ENCODE measurements around the gene C12orf57.

The C12orf57 gene

DNA sequence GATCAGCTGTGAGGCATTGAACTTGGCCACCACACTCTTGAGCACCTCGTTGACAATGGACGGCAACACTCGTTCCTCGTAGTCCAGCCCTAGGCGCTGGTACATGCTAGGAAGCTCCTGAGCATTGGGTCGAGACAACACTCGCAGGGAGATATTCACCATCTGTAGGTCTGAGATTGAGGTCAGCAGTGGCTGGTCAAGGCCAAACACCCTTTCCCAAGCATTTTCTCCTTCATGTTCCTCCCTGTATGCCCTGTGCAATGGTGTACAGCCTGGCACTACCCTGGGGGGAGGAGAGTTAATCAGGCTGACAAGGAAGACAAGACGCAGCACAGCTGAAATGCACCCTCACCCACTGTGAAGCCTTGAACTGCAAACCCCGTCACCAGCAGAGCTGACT lies 24.6 kb downstream of the C12orf57 start:
- no peak overlapping the region; the same call in 1 of the 2 replicates for H3K9ac ChIP-seq (ENCODE audit: low read length)
- H3K9me3 ChIP-seq (ENCODE audit: low read length), result no peaks in the 10 kb centered on the region
- H3K79me2 ChIP-seq (ENCODE audit: insufficient read depth, low read length), result peaks cover 29% of the 10 kb centered on the region
- peak overlapping the region; percentile 81 for H3K4me3 ChIP-seq (ENCODE audit: low read depth, low read length, poor library complexity, severe bottlenecking)
- TF ChIP-seq, protein P1, sequence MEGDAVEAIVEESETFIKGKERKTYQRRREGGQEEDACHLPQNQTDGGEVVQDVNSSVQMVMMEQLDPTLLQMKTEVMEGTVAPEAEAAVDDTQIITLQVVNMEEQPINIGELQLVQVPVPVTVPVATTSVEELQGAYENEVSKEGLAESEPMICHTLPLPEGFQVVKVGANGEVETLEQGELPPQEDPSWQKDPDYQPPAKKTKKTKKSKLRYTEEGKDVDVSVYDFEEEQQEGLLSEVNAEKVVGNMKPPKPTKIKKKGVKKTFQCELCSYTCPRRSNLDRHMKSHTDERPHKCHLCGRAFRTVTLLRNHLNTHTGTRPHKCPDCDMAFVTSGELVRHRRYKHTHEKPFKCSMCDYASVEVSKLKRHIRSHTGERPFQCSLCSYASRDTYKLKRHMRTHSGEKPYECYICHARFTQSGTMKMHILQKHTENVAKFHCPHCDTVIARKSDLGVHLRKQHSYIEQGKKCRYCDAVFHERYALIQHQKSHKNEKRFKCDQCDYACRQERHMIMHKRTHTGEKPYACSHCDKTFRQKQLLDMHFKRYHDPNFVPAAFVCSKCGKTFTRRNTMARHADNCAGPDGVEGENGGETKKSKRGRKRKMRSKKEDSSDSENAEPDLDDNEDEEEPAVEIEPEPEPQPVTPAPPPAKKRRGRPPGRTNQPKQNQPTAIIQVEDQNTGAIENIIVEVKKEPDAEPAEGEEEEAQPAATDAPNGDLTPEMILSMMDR (IDR thresholded peaks at IDR 0.05; ENCODE audit: low read length), result no peak
- TF ChIP-seq EZH2 (IDR thresholded peaks at IDR 0.05; ENCODE audit: borderline replicate concordance, low read length), result no peak
- H3K27me3 ChIP-seq (ENCODE audit: insufficient read depth, low read length), result no peaks in the 10 kb centered on the region
- peaks cover 61% of the 10 kb centered on the region for H3K36me3 ChIP-seq (ENCODE audit: insufficient read depth, low read length)
- no peaks in the 10 kb centered on the region for H4K20me1 ChIP-seq (ENCODE audit: insufficient read depth, low read length)
- H3F3A ChIP-seq (ENCODE audit: insufficient read depth, low read length), result 0 out of 2 replicates have a peak, but pooled peaks cover 4% of the 10 kb centered on the region
- H3K4me2 ChIP-seq (ENCODE audit: low read length), result peak overlapping the region; percentile 81
- H3K9me2 ChIP-seq (ENCODE audit: low read depth, low read length), result no peaks in the 10 kb centered on the region
- H2AFZ ChIP-seq (ENCODE audit: low read length), result no peak overlapping the region
- H3K27ac ChIP-seq (ENCODE audit: low read depth, low read length, poor library complexity, severe bottlenecking), result no peak overlapping the region
- peaks cover 42% of the 10 kb centered on the region for H3K4me1 ChIP-seq (ENCODE audit: insufficient read depth, low read length, severe bottlenecking)

DNA sequence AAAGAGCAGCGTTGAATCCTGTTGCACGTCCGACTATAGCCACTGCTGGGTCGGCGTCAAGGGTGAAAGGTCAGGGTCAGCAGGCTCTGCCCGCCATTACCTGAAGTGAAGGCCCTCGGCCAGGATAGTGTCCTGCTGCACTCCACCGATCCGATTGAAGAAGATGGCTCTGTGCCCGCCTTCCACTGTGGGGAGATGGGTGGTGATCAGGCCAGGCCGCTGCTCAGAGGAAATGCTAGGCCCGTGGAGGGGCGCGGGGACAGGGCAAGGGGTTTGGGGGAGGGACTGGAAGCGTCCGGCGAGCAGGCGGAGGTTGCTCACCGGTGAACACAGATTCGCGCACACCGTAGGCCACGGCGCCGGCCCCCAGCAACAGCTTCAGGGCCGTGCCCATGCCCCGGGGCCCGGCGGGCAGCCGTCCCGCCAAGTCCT lies 26.3 kb downstream of the C12orf57 start:
- no peaks in the 10 kb centered on the region for H3K9me3 ChIP-seq (ENCODE audit: low read length)
- H3K27ac ChIP-seq (ENCODE audit: low read depth, low read length, poor library complexity, severe bottlenecking), result peak overlapping the region; percentile 24
- peak overlapping the region; percentile 85 for H3K9ac ChIP-seq (ENCODE audit: low read length)
- H4K20me1 ChIP-seq (ENCODE audit: insufficient read depth, low read length), result no peaks in the 10 kb centered on the region
- peak overlapping the region; percentile 81 for H3K4me2 ChIP-seq (ENCODE audit: low read length)
- H3K4me1 ChIP-seq (ENCODE audit: insufficient read depth, low read length, severe bottlenecking), result peaks cover 29% of the 10 kb centered on the region
- H2AFZ ChIP-seq (ENCODE audit: low read length), result no peak overlapping the region
- no peaks in the 10 kb centered on the region for H3K9me2 ChIP-seq (ENCODE audit: low read depth, low read length)
- TF ChIP-seq, protein P1 (IDR thresholded peaks at IDR 0.05; ENCODE audit: low read length), result no peak
- TF ChIP-seq EZH2 (IDR thresholded peaks at IDR 0.05; ENCODE audit: borderline replicate concordance, low read length), result no peak
- peaks cover 29% of the 10 kb centered on the region for H3K79me2 ChIP-seq (ENCODE audit: insufficient read depth, low read length)
- H3K36me3 ChIP-seq (ENCODE audit: insufficient read depth, low read length), result peaks cover 65% of the 10 kb centered on the region
- 0 out of 2 replicates have a peak, but pooled peaks cover 4% of the 10 kb centered on the region for H3F3A ChIP-seq (ENCODE audit: insufficient read depth, low read length)
- H3K4me3 ChIP-seq (ENCODE audit: low read depth, low read length, poor library complexity, severe bottlenecking), result peak overlapping the region; percentile 81
- H3K27me3 ChIP-seq (ENCODE audit: insufficient read depth, low read length), result no peaks in the 10 kb centered on the region

DNA sequence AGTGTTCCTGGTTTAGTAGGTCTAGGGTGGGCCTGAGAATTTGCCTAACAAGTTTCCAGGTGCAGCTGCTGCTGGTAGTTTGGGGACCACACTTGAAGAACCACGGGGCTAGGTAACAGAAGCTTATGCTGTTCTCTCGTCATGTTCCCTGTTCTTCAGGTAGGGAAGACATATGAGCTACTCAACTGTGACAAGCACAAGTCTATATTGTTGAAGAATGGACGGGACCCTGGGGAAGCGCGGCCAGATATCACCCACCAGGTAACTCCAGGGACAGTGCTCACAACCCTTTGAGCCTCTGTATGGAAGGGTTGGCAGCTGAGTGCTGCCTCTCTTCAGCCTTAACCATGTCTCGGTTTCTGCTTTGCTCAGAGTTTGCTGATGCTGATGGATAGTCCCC lies 30.4 kb downstream of the C12orf57 start:
- Histone ChIP-seq H3K27ac (ENCODE audit: low read depth, low read length, poor library complexity, severe bottlenecking) (no peak overlapping the region), H2AFZ (ENCODE audit: low read length) (no peak overlapping the region), H3K9ac (ENCODE audit: low read length) (no peak overlapping the region), H3F3A (ENCODE audit: insufficient read depth, low read length) (no peaks in the 10 kb centered on the region), H3K36me3 (ENCODE audit: insufficient read depth, low read length) (peaks cover 66% of the 10 kb centered on the region), H3K27me3 (ENCODE audit: insufficient read depth, low read length) (no peaks in the 10 kb centered on the region), H3K9me2 (ENCODE audit: low read depth, low read length) (no peaks in the 10 kb centered on the region), H3K9me3 (ENCODE audit: low read length) (no peaks in the 10 kb centered on the region), H3K4me1 (ENCODE audit: insufficient read depth, low read length, severe bottlenecking) (peaks cover 15% of the 10 kb centered on the region), H3K4me3 (ENCODE audit: low read depth, low read length, poor library complexity, severe bottlenecking) (no peak overlapping the region), H3K4me2 (ENCODE audit: low read length) (no peak overlapping the region), H4K20me1 (ENCODE audit: insufficient read depth, low read length) (no peaks in the 10 kb centered on the region), H3K79me2 (ENCODE audit: insufficient read depth, low read length) (peaks cover 24% of the 10 kb centered on the region)
- TF ChIP-seq, protein P1 (IDR thresholded peaks at IDR 0.05; ENCODE audit: low read length), result no peak
- no peak for TF ChIP-seq EZH2 (IDR thresholded peaks at IDR 0.05; ENCODE audit: borderline replicate concordance, low read length)
